ENCODE results near the gene SLC2A6. TPM values are rescaled to one million over a fixed set of nuclear protein-coding genes. Genes with fewer than 3 reads are reported as not detected.

Gene SLC2A6
- polyA plus RNA-seq, 1 of the 3 experiments (the other 2 are of a cell fraction), result 5.2 TPM

GRCh38 chr9:133456409-133456808 lies 22.5 kb downstream of the SLC2A6 start (continued):
- no peak for TF ChIP-seq IRF3 (IDR thresholded peaks at IDR 0.05; ENCODE audit: low read depth, low read length)
- no peak for TF ChIP-seq RAD21 (IDR thresholded peaks at IDR 0.05; ENCODE audit: low read length)
- no peak for TF ChIP-seq SIN3A (IDR thresholded peaks at IDR 0.05; ENCODE audit: borderline replicate concordance, low read depth, low read length)
- TF ChIP-seq JUND (IDR thresholded peaks at IDR 0.05), result no peak
- TF ChIP-seq MEF2A (IDR thresholded peaks at IDR 0.05; ENCODE audit: borderline replicate concordance, low read depth), result no peak
- no peak for TF ChIP-seq PBX3 (IDR thresholded peaks at IDR 0.05)

DNA sequence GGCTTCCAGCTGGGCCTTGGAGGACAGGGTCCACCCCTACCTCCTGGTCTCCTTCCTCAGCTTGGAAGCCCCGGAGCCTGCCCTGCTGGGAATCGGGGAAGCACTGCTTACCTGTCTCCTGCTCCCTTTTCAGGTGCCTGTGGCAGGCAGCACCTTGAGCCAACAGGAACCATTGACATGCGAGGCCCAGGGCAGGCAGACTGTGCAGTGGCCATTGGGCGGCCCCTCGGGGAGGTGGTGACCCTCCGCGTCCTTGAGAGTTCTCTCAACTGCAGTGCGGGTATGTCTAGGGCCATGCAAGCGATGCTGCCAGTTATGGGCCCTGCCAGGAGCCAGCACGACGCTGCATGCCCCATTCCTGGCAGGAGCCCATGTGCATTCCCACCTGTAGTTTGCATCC lies 23.0 kb downstream of the SLC2A6 start:
- Histone ChIP-seq H3F3A (replicated peaks; ENCODE audit: insufficient read depth) (peaks cover 2% of the 10 kb centered on the region), H3K9me2 (no peaks in the 10 kb centered on the region), H3K27me3 (ENCODE audit: insufficient read depth) (no peaks in the 10 kb centered on the region), H3K79me2 (ENCODE audit: insufficient read depth) (no peaks in the 10 kb centered on the region), H3K4me3 (ENCODE audit: low read depth in 2 of 2, low read length in 1 of 2) (no peak overlapping the region), H3K36me3 (replicated peaks in 1 of 2; ENCODE audit: control insufficient read depth in 1 of 2, insufficient read depth in 2 of 2, low read length in 1 of 2) (no peaks in the 10 kb centered on the region), H2AFZ (ENCODE audit: low read depth) (no peak overlapping the region), H3K9ac (no peak overlapping the region), H3K9me3 (no peaks in the 10 kb centered on the region), H3K4me1 (ENCODE audit: control insufficient read depth in 1 of 2, insufficient read depth in 2 of 2, low read depth in 1 of 2, low read length in 1 of 2) (peaks cover 0 to 17% of the 10 kb centered on the region in 2 experiments; a peak in 1 of 4 replicates), H3K27ac (ENCODE audit: low read depth in 2 of 2, low read length in 1 of 2) (no peak overlapping the region), H4K20me1 (ENCODE audit: insufficient read depth) (no peaks in the 10 kb centered on the region), H3K4me2 (no peak overlapping the region)
- POLR2A ChIA-PET, result no interaction called here
- DNase-seq, result no peak
- WGBS (ENCODE audit: low lambda C conversion rate), result 92% methylated on average over 11 of the region's 11 CpGs
- TF ChIP-seq PBX3 (IDR thresholded peaks at IDR 0.05) (no peak), GATA2 (CRISPR knock-in tag; IDR thresholded peaks at IDR 0.05) (no peak), TCF12 (IDR thresholded peaks at IDR 0.05) (no peak), ELF1 (IDR thresholded peaks at IDR 0.05) (no peak), EP300 (IDR thresholded peaks at IDR 0.05; ENCODE audit: borderline replicate concordance in 1 of 2, low read depth in 1 of 2, low read length in 1 of 2) (no peak), MXI1 (IDR thresholded peaks at IDR 0.05; ENCODE audit: low read depth, low read length) (no peak), RFX5 (IDR thresholded peaks at IDR 0.05; ENCODE audit: low read length) (no peak), YY1 (IDR thresholded peaks at IDR 0.05; ENCODE audit: low read depth) (no peak), RCOR1 (IDR thresholded peaks at IDR 0.05; ENCODE audit: low read length) (no peak), FOXM1 (IDR thresholded peaks at IDR 0.05; ENCODE audit: low read depth) (no peak), SIN3A (IDR thresholded peaks at IDR 0.05; ENCODE audit: borderline replicate concordance, low read depth, low read length) (no peak), SMC3 (IDR thresholded peaks at IDR 0.05; ENCODE audit: low read depth, low read length) (no peak), USF1 (IDR thresholded peaks at IDR 0.05; ENCODE audit: borderline replicate concordance, low read depth) (no peak), GABPA (IDR thresholded peaks at IDR 0.05; ENCODE audit: low read depth) (no peak), NFIC (IDR thresholded peaks at IDR 0.05; ENCODE audit: borderline replicate concordance) (no peak), JUND (IDR thresholded peaks at IDR 0.05) (no peak), POLR2AphosphoS5 (IDR thresholded peaks at IDR 0.05; ENCODE audit: low read depth, low read length) (no peak)
- TF ChIP-seq, protein P1, sequence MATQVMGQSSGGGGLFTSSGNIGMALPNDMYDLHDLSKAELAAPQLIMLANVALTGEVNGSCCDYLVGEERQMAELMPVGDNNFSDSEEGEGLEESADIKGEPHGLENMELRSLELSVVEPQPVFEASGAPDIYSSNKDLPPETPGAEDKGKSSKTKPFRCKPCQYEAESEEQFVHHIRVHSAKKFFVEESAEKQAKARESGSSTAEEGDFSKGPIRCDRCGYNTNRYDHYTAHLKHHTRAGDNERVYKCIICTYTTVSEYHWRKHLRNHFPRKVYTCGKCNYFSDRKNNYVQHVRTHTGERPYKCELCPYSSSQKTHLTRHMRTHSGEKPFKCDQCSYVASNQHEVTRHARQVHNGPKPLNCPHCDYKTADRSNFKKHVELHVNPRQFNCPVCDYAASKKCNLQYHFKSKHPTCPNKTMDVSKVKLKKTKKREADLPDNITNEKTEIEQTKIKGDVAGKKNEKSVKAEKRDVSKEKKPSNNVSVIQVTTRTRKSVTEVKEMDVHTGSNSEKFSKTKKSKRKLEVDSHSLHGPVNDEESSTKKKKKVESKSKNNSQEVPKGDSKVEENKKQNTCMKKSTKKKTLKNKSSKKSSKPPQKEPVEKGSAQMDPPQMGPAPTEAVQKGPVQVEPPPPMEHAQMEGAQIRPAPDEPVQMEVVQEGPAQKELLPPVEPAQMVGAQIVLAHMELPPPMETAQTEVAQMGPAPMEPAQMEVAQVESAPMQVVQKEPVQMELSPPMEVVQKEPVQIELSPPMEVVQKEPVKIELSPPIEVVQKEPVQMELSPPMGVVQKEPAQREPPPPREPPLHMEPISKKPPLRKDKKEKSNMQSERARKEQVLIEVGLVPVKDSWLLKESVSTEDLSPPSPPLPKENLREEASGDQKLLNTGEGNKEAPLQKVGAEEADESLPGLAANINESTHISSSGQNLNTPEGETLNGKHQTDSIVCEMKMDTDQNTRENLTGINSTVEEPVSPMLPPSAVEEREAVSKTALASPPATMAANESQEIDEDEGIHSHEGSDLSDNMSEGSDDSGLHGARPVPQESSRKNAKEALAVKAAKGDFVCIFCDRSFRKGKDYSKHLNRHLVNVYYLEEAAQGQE (IDR thresholded peaks at IDR 0.05; ENCODE audit: low read depth, low read length), result no peak
- TF ChIP-seq, protein P2, sequence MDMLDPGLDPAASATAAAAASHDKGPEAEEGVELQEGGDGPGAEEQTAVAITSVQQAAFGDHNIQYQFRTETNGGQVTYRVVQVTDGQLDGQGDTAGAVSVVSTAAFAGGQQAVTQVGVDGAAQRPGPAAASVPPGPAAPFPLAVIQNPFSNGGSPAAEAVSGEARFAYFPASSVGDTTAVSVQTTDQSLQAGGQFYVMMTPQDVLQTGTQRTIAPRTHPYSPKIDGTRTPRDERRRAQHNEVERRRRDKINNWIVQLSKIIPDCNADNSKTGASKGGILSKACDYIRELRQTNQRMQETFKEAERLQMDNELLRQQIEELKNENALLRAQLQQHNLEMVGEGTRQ (IDR thresholded peaks at IDR 0.05; ENCODE audit: borderline replicate concordance, low read depth, low read length), result no peak
- TF ChIP-seq, protein P3, sequence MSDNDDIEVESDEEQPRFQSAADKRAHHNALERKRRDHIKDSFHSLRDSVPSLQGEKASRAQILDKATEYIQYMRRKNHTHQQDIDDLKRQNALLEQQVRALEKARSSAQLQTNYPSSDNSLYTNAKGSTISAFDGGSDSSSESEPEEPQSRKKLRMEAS (IDR thresholded peaks at IDR 0.05; ENCODE audit: low read depth), result no peak
- CTCF ChIA-PET, result interaction anchor here (0.7 to 1.7 kb wide), 2 partner anchors 8 to 30 kb away, joined by 3 to 5 read pairs; no protein-coding TSS in a partner anchor

Measured in SK-N-SH (cell line).